Fibroblast of skin of left quadriceps (primary cell): ENCODE data around the gene U2SURP.
"Not testable (repeated sequence)": the region's sequence is repeated elsewhere in the genome, so short reads cannot be mapped to it uniquely, and the experiment has no call there.

Experiments used
- DNase-seq, 2 experiments: peaks; one replicate each; pipeline ENCODE4 v3.0.0-alpha.2; 2013; ENCODE audit warnings: low read depth in 2 of 2

The U2SURP gene

GRCh38 chr3:143071776-143072175 lies 70.4 kb downstream of the U2SURP start:
- DNase-seq, result no peak

DNA sequence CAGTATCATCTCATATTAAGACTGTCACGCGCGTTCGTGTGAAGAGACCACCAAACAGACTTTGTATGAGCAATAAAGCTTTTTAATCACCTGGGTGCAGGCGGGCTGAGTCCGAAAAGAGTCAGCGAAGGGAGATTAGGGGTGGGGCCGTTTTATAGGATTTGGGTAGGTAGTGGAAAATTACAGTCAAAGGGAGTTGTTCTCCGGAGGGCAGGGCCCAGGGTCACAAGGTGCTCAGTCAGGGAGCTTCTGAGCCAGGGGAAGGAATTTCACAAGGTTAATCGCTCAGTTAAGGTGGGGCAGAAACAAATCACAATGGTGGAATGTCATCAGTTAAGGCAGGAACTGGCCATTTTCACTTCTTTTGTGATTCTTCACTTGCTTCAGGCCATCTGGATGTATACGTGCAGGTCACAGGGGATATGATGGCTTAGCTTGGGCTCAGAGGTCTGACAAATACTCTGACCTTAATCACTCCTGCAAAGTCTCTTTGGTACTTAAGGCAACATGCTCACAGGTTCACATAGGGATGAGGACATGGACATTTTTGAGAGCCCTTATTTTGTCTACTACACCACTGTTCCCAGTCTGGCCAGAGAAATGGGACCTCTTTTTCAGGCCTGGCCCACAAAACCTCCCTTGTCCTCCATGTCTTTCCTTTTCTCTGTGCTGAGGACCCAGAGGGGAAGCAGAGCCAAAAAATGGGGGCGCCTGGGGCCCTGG lies 71.1 kb downstream of the U2SURP start:
- DNase-seq, result not testable (repeated sequence)

DNA sequence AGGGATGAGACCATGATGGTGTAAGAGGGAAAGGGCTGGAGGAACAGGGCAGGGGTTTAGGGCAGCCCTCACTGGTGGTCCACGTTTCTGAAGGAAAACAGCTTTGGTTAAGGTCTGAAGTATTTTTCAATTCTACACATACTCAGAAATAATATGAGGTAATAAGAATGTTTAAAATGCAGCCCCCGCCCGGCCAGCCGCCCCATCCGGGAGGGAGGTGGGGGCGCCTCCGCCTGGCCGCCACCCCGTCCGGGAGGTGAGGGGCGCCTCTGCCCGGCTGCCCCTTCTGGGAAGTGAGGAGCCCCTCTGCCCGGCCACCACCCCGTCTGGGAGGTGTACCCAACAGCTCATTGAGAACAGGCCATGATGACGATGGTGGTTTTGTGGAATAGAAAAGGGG lies 72.2 kb downstream of the U2SURP start:
- DNase-seq, result not testable (repeated sequence)

- not testable (repeated sequence) for DNase-seq
Observed at GRCh38 chr3:143073983-143074382, 72.6 kb downstream of the U2SURP start.

DNA sequence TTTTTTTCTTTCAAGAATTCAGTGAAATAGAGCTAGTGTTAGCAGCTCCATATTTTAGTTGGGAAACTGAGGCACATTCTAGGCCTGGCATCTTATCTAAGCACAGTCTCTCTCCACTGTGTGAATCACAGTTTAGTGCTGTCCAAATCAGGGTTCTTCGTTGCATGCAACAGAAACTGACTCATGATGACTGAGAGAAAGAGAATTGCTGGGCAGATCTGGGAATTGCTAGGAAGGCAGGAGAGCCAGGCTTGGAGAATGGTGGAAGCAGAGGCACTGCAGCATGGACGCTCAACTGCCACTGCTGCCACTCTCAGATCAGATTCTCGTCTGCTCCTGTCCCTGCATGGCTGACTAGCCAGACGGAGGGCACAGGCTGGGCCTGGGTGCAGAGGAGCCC lies 77.5 kb downstream of the U2SURP start:
- no peak for DNase-seq

DNA sequence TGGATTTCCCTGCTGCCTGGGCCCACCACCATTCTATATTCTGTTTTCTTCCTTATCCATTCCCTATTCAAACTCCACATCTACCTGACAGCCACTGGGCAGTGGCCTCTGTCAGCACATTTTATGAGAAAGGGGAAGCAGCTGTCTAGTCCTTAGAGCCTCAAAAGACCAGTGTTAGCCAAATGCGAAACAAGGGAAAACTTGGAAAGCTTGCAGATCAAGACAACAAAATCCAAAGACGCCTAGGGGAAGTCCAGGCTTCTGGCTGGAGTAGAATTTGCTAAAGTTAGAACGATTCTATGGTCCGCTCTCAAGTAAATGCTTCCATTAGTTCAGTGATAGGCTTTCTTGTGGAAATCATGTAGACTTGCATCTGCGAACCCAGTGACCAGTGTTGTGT lies 78.8 kb downstream of the U2SURP start:
- no peak for DNase-seq

- DNase-seq, result no peak
Observed at GRCh38 chr3:143081365-143081764, 80.0 kb downstream of the U2SURP start.

- no peak for DNase-seq
Observed at GRCh38 chr3:143081844-143082778, 80.7 kb downstream of the U2SURP start.

GRCh38 chr3:143083781-143084180 lies 82.4 kb downstream of the U2SURP start:
- DNase-seq, result no peak

GRCh38 chr3:143084856-143085731 lies 83.7 kb downstream of the U2SURP start:
- no peak for DNase-seq

GRCh38 chr3:143088835-143089234 lies 87.5 kb downstream of the U2SURP start:
- DNase-seq, result no peak

DNA sequence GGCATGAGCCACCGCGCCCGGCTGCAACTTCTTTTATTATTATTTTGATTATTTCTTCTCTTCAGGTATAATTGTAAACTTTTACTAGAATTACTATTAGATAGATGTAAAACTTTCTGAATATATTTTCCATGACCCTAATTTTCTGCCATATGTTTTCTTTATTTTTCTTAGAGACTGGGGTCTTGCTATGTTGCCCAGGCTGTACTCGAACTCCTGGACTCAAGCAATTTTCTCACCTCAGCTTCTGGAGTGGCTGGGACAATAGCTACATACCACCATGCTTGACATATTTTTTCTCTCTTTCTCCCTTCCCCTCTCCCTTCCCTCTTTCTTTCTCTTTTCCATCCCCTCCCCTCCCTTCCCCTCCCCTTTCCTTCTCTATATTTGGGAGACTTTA lies 88.6 kb downstream of the U2SURP start:
- DNase-seq, result no peak

- no peak for DNase-seq
Observed at GRCh38 chr3:143090486-143090885, 89.1 kb downstream of the U2SURP start.

GRCh38 chr3:143090976-143091837 lies 89.8 kb downstream of the U2SURP start:
- no peak for DNase-seq

- DNase-seq, result no peak
Observed at GRCh38 chr3:143092191-143092590, 90.8 kb downstream of the U2SURP start.

GRCh38 chr3:143095813-143096212 lies 94.4 kb downstream of the U2SURP start:
- DNase-seq, result no peak

GRCh38 chr3:143098032-143098764 lies 96.8 kb downstream of the U2SURP start:
- no peak for DNase-seq

DNA sequence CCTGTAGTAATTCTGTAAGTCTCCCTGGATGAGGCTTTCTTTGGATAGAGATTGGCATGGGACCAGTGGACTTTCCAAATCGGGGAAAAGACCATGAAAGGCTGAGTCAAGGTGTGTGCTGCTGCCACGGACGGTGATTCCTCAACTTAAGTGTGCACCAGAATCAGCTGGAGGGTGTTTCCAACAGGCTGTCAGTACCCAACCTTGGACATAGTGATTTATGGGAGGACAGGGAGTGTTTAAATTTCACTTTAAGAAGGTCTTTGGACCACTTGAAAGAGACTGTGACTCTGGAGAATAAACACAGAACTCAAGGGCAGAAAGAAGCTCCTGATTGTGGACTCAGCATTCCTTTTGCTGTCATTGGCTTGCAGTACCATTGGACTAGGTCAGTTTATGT lies 97.8 kb downstream of the U2SURP start:
- DNase-seq, result no peak

GRCh38 chr3:143099690-143100089 lies 98.3 kb downstream of the U2SURP start:
- no peak for DNase-seq

DNA sequence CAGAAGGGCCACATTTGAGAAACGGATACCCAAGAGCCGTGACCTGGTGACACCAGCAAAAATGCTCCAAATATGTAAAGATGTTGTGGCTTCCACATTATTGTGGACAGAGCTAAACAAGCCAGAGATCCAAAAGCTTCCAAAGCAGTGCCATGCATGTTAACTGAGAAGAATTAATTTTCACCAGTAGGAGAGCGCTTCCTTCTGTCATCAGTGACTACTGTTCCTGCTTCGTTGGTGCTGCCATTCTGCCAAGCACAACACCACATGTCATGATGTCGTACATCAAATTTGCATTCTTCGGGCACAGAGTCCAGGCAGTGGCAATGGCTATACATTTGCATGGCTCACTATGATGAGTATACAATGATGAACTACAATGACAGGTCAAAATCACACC lies 99.1 kb downstream of the U2SURP start:
- no peak for DNase-seq
